ENCODE data around the gene FREY1.

- TF ChIP-seq CTCF (IDR thresholded peaks at IDR 0.05), result no peak
- no peak for TF ChIP-seq SIN3A (IDR thresholded peaks at IDR 0.05; ENCODE audit: borderline replicate concordance, insufficient read depth, low read depth, low read length)
Observed at GRCh38 chr11:45918331-45918941, 11.4 kb upstream of the FREY1 start.
